PFSK-1 (cell line): Measurements from ENCODE around the gene TMEM52.

ENCODE experiments used
- FOXP2 ChIP-seq: optimal IDR thresholded peaks from 2 replicates; pipeline ENCODE3; 2011; ENCODE audit warnings: borderline replicate concordance, control low read depth, inconsistent platforms; ENCODE audit not compliant: insufficient read depth; ENCODE audit errors: extremely low read length, extremely low read depth
- POLR2AphosphoS5 ChIP-seq: IDR thresholded peaks from 2 replicates; pipeline ENCODE4 v1.6.1; 2012; ENCODE audit warnings: low read depth, mild to moderate bottlenecking, control low read depth, low read length, moderate library complexity
- SIN3A ChIP-seq: IDR thresholded peaks from 2 replicates; pipeline ENCODE4 v1.6.1; 2012; ENCODE audit warnings: mild to moderate bottlenecking, low read length, moderate library complexity, borderline replicate concordance; ENCODE audit not compliant: insufficient read depth
- TAF1 ChIP-seq: IDR thresholded peaks from 2 replicates; pipeline ENCODE4 v1.6.1; 2012; ENCODE audit warnings: low read length, control low read depth, borderline replicate concordance; ENCODE audit not compliant: insufficient read depth
- TF ChIP-seq, protein P1 (sequence below), 2 experiments: IDR thresholded peaks; 2 replicates each; pipeline versions ENCODE4 v1.6.1 to v1.8.0; 2011 to 2012; ENCODE audit warnings: low read depth in 2 of 2, low read length in 2 of 2, control low read depth in 1 of 2, inconsistent platforms in 1 of 2, mild to moderate bottlenecking in 1 of 2, moderate library complexity in 1 of 2; ENCODE audit not compliant: insufficient read depth in 1 of 2

DNA sequence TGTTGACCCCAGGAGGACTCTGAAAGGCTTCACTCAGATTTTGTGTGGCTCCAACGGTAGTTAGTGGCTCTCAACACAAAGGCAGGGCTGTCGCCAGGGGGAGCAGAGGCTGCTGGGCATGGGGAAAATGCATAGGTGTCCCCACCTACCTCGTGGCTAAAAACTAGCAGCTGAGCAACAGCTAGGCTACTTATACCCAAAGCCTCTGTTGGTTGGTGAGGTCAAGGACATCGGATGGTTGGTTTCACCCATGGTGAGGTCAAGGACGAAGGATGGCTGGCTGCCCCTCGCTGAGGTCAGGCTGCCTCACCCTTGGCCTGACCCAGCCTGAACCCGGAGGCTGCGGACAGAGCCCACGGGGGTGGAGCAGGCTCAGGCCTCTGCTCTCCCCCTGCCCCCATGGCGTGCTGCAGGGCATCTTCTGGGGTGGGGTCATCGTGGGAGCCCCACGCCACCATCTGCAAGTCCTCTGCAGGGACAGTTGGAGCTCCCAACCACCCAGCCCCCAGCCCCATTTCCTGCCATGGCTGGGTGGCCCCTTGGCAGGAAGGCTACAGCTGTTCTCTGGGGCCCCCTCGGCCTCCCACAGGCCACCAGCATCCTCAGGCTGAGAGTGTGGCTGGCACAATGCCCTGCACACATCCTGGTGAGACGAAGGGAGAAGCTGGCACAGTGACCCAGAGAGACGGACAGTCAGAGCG lies 19.7 kb downstream of the TMEM52 start:
- no peak for TF ChIP-seq SIN3A
- no peak for TF ChIP-seq POLR2AphosphoS5
- TF ChIP-seq TAF1, result no peak
- no peak for TF ChIP-seq FOXP2
- TF ChIP-seq, protein P1, sequence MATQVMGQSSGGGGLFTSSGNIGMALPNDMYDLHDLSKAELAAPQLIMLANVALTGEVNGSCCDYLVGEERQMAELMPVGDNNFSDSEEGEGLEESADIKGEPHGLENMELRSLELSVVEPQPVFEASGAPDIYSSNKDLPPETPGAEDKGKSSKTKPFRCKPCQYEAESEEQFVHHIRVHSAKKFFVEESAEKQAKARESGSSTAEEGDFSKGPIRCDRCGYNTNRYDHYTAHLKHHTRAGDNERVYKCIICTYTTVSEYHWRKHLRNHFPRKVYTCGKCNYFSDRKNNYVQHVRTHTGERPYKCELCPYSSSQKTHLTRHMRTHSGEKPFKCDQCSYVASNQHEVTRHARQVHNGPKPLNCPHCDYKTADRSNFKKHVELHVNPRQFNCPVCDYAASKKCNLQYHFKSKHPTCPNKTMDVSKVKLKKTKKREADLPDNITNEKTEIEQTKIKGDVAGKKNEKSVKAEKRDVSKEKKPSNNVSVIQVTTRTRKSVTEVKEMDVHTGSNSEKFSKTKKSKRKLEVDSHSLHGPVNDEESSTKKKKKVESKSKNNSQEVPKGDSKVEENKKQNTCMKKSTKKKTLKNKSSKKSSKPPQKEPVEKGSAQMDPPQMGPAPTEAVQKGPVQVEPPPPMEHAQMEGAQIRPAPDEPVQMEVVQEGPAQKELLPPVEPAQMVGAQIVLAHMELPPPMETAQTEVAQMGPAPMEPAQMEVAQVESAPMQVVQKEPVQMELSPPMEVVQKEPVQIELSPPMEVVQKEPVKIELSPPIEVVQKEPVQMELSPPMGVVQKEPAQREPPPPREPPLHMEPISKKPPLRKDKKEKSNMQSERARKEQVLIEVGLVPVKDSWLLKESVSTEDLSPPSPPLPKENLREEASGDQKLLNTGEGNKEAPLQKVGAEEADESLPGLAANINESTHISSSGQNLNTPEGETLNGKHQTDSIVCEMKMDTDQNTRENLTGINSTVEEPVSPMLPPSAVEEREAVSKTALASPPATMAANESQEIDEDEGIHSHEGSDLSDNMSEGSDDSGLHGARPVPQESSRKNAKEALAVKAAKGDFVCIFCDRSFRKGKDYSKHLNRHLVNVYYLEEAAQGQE (IDR thresholded peaks at IDR 0.05; ENCODE audit: insufficient read depth in 1 of 2, low read depth in 2 of 2, low read length in 2 of 2), result no peak
